GM19035 (cell line): ENCODE results near the gene ANKRD23.

Source experiments
- ATAC-seq: cut with Tn5 transposase; IDR thresholded peaks from one replicate; pipeline ENCODE4 v1.9.1; 2021; ENCODE audit not compliant: unreplicated experiment

The ANKRD23 gene

DNA sequence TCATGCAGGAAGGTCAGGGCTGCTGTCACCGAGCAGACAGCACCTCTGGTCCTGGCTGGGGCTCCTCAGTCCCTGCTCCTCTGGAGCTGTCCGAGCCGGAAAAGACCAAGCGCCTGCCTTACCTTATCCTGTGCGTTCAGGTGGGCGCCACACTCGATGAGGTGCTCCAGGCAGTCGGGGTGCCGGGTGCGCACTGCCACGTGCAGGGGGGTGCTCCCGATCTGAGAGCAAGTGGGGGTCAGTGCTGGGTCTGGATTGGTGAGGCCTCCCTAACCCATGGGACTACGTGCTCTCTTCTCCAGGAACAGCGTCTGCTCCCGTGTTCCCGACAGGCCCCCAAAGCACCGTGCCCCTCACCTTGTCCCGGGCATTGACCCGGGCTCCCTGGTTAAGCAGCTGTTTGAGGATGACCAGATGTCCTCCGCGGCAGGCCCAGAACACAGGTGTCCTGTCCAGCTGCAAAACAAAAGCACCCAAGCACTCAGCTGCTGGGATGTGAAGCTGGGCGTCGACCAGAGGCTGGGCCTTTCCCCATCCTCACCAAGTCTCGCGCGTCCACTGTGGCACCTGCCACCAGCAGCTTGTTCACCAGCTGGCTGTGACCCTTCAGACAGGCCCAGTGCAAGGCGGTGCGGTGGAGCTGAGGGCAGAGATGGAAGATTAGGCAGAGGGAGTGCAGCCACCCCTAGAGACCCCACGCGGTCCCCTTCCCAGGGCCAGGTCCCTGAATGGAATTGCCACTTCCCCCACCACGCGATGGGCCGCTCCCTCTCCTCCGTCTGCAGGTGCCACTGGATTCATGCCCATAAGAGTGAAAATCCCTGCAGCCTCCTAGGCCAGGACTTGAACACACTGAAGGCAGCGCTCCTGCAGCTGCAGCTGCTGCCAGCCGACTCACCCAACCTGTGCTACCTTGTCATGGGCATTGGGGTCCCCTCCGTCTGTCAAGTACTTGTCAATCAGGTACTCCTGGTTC, 3.7 kb downstream of the ANKRD23 start:
- ATAC-seq, result no peak

DNA sequence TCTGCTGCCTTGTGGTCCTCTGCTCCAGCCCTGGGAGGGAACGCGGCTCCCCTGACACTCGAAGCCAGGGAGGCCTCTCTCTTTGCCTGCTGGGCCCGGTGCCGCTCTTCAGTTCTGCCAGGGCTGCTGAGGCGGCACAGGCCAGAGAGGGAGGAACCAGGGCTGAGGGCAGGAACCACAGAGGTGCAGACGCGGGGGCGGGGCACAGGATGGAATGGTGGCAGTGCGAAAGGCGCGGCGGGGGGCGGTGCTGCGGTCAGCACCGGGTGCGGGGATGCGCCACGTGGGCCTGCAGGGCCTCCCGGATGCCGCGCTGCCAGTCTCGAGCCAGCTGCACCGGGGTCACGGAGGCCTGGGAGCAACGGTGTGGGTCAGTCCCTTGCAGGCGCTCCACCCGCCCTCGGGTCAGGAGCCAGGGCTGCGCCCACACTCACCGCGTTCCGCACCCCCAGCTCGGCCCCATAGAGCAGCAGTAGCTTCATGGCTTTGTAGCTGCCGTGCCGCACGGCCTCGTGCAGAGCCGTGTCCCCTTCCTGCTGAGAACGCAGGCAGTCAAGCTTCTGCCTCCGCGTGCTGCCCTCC, 4.4 kb downstream of the ANKRD23 start:
- ATAC-seq, result peak; percentile 65

DNA sequence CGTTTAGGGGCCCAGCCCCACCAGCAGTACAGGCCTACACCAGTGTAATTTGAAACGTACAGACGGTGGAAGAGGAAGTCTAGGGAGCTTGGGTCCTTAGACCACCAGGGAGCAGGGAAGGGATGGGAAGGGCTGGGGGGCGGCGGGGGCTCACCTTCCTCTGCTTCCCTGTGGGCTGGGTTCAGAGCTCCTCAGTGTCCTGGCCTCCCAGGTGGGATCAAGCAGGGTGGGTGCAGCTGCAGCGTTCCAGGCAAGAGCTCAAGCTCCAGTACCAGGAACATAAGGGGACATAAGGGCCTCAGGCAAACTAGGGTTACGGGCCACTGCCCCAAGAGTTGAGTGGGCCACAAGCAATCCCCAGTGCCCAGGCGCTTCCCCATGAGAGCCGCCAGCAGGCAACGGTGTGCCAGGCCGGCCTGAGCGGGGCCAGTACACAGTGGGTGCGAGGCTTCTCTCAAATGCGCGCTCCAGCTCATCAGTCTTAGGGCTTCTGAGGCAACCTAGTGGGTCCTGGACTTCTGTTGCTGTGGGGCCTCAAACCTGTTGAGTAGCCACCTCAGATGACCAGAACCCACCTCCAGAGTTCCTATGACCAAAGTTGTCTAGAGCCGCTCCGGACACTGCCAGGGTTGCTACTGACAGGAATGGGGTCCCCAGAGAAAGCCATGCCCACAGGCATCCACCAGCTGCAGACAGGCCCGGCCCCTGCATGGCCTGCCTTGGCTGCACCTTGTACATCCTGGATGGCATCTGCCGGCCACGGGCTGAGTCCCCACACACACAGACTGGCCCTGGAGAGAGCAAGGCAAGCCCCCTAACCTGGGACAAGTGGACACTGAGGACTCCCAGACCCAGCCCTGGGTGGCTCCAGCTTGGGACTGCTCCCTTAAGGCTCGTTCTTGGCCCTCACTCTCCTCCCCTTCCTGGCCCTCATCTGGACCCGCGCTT, 5.2 kb downstream of the ANKRD23 start:
- ATAC-seq, result no peak

DNA sequence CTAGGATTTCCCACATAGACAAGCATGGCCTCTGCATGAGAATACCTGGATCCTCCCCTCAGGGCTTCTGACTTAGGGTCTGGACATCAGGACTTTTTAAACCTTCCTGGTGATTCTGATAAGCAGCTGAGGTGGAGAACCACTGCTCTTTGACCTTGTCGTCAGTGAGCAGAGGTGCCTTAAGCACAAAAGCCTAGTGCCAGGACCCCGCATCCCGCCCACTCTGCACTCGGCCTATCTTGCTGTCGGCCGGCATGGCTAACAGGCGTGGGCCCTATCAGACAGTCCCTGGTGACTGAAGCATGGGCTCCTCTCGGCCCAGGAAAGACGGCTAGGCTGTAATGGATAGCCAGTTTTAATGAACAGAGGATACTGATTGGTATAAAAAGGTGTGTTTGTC, 6.2 kb downstream of the ANKRD23 start:
- no peak for ATAC-seq

DNA sequence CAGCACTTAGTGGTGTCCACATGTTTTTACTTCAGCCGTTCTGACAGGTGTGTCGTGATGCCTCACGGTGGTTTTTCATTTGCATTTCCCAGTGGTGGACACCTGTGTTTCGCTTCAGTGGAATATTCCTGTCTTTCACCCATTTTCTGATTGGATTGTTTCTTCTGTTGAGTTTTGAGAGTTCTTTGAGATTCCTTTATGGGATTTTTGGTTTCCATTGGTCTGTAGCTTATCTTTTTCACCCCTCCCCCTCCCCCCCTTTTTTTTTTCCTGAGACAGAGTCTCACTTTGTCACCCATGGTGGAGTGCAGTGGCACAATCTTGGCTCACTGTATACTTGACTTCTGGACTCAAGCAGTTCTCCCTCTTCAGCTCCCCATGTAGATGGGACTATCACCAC, 8.0 kb downstream of the ANKRD23 start:
- ATAC-seq, result no peak

DNA sequence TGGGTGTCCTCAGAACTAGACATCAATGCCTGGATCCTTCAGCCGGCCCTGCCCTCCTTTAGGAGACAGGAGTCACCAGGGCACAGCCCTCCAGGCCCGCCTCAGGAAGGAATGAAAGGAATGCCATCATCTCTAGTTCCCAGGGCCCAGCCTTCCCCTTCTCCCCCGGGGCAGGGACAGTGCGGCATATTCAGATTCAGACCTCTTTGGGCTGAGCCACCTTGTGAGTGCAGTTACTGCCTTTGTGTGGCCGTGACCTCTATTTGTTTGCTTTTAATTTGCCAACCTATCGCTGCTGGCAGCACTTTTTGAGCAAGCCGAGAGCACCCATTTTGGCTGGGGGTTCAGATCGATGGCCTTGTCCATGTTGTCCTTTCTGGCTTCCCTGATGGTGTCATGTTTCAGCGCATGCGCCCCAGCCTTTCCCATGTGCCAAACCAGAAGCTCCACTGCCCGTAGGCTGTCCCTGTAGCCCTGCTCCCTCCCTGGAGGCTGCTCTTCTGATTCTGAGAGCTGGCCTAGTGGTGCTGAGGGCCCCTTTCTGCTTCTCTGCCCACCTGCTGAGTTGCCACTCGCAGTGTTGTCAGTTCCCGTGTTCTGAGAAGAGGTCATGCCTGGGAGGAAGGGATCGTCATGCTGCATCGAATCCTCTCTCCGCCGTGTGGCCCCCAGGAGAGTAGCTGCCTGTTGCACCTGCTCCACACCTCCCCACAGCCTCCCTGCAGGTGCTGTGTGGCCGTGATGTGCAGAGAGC, 10.9 kb downstream of the ANKRD23 start:
- no peak for ATAC-seq

DNA sequence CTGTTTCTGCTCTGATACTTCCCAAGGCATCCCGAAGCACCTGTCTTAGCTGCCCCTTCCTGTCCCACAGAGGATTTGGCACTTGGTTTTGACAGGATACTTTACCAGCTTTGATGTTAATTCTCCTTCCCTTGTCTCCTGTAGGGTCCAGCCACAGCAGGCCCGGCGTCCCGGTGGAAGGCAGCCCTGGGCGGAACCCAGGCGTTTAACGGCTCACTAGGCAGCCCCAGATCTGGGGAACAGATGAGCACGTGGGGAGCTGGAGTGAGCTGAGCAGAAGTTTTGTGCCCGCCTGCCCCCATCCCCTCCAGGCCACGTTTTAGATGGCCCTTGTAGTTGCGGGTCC, 11.4 kb downstream of the ANKRD23 start:
- no peak for ATAC-seq

DNA sequence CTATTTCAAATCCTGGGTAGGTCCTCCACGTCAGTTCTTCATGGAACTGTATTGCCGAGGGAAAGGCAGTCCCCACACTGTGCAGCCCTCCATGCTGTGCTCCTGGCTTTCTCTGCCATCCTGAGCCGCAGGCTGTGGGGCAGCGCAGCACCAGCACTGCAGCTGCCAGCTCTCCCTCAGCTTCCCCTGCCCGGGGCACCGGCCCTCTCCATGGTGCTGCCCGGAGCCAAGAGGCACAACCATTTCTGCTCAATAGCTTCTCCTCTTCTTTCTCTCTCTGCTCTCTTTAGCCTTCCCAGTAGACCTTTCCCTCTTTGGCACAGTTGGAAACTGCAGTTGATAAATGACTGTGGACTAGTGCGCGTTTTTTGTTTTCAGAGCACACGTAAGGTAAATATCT, 12.1 kb downstream of the ANKRD23 start:
- ATAC-seq, result no peak

DNA sequence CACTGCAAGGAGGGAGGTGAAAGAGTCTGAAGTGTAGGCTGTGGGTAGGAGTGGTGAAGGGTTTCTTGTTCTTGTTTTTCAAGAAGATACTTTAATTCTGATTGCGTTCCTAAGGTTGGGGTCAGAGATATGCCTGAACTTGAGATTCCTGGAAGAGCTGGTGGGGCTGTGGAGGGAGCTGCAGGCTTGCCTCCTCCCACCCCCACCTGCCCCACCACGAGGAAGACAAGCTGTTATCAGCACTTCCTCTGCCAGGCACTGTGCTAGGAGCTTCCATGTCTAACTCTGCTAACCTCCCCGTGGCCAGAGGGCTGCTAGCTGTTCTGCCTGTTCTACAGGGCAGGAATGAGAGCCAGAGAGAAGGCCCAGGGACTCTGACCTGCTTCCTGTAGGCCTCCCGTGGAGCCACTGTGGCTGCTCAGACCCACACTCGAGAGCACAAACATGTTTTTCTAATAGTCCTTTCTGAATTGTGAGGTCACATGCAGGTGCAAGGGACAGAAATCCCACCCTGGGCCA, 13.7 kb downstream of the ANKRD23 start:
- no peak for ATAC-seq

DNA sequence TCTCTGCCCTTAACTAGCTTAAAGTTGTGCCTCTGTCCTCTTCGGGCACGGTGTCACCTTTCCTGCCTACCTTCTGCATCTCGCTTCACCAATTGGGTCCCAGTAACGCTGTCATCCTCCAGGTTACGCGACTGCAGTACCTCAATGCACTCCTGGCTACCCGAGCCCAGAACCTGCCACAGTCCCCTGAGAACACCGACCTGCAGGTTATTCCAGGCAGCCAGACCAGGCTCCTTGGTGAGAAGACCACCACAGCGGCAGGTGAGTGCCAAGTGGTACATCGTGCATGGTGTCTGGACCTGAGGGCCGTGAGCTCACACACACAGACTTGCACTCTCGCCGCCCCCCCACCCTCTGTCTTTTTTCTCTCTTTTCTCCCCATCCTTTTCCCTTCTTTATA, 14.9 kb downstream of the ANKRD23 start:
- no peak for ATAC-seq

DNA sequence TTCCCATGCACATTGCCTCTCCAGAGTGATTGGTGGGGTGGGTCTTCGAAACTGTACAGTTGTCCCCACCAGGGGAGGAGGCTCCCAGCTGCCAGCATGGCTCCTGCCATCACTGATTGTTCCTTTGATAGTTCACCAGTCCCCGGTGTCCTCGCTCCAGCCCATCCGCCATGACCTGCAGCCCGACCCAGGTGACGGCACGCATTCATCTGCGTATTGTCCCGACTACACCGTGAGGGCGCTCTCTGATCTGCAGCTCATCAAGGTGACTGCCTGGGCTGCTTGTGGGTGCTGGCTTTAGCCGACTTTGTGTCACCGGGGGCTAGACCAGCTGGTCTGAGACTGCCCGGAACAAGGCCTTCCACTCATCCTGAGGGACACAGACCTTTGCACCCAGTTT, 15.4 kb downstream of the ANKRD23 start:
- no peak for ATAC-seq

DNA sequence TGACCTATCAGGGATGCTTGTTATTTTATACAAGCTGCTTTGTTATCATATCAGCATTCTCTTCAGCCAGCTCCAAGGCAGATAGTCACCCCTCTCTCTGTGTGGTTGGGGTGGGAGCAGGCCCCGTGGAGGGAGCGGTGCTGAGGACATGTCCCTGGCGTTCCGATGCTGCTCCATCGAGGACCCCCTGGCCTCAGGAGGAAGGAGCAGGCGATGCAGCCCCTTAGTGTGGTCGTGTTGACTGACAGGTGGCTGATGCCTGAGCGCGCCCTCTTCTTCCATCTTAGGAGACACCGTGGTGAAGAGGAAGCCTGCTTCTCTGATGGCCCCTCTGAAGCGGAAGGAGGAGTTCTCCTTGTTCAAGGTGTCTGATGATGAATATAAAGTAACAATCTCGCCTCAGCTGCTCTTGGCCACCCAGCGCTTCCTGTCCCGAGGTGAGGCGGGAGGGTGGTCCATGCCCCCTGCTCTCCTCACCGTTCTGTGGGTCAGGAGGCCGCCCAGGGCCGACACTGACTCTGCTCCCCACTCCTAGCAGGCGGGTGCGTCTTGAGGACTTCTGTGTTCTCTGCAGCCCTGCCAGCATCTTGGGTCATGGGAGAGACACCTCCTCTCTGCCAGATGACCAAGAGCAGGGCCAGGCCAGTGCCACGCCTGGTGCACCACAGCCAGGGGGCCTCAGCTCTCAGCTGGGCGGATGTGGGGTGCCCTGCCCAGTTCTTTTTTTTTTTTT, 17.1 kb downstream of the ANKRD23 start:
- ATAC-seq, result no peak

DNA sequence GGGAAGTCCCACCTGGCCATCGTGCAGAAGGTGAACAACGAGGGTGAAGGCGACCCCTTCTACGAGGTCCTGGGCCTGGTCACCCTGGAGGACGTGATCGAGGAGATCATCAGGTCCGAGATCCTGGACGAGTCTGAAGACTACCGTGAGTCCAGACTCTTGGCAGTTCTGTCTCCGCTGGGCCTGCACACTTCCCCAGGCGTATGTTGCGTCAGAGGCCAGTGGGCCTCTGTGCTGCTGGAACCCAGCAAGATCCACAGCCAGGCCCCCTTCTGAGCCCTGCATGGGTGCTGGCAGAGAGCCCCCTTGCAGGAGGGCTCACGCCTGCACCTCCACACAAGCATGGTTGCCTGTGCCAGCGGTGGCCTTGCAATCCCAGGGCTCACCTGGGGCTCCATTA, 18.8 kb downstream of the ANKRD23 start:
- no peak for ATAC-seq

DNA sequence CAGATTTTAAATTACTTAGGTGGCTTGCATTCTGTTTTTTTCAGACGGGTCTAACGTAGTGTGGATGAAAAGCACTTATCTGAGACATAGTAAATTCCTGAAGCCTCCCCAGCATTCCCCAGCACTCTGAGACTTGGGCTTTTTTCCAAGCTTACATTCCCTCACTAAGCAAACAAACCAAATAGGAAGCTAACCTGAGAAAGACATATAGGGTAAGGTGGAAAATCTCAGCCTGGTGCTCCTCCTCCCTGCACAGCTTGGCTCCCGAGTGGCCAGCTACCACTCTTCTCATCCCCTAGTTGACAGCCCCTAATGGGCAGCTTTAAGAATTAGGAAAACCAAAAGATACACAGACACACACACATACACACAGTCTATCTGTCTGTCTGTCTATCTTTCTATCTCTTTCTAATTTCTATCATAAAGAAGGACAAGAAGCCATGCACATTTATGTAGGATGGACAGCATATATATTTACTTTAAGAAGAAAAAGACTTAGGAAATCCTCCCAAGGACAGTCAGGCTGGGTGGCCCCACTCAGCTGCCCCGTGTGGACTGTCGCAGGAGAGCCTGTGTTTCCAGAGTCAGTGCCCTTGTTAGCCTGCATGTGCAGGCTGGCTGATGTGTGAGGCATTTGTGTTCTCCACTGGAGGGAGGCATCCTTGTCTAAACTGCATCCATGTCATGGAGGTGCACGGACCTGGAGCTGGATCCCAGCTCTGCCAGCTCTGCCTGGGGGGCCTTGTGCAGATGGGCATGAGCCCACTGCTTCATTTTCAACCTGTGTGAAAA, 19.5 kb downstream of the ANKRD23 start:
- no peak for ATAC-seq

DNA sequence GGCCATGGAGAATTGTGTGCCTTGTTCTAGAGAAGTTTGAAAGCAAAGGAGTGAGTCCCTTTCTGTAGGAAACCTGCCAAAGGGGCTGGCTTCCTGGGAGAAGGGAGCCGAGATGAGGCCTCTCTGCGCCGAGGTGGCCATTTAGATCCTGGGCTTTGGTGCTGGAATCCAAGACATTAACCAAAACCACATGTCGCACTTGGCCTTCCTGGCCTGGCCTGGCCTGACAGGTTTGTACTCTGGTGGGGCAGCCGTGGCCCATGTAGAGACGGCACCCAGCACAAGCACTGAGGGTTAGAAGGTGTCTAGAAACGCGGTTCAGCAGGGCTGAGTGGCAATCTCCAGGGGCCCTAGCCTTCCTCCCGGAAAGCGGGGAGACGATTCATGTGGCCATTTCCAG, 20.6 kb downstream of the ANKRD23 start:
- ATAC-seq, result no peak

DNA sequence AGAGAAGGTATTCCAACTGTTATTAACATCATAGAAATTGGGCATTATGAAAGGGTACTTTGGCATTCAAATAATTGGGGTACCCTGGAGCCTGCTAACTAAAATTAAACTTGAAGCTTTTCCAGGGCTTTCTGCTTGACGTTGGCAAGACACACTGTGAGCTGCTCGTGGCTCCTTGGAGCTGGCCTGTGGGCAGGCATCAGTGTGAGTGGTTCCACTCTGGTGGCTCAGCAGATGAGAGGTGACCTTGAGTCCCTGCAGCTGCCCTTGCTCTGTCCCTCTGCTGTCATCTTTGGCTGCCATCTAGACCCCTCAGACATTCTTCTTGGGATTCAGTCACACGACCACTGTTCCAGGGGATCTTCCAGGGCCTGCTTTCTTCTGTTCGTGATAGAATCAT, 21.0 kb downstream of the ANKRD23 start:
- ATAC-seq, result no peak

DNA sequence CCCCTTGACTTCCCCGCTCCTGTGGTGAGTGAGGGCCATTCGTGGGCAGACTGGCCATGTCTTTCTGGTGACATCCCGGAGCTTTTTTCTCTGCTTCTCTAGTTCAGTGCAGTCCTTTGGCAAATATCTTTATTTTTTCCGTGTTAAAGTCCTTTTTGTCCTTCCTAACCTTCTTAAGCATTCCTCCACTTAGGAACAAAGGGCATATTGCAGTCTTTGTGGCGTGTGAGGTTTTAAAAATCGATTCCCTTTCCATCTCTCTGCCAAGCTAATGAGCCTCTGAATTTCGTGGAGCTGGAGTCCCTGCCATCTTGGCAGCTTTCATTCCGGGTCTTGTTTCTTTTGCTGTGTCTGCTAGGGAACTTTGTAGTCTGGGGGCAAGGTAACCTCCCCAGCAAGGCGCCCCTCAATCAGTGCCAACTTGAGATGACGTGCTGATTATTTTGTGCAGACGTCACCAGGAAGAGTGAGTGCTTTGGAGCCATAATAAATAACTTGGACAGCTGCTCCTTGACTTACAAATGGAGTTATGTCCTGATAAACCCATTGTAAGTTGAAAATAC, 22.6 kb downstream of the ANKRD23 start:
- ATAC-seq, result no peak

DNA sequence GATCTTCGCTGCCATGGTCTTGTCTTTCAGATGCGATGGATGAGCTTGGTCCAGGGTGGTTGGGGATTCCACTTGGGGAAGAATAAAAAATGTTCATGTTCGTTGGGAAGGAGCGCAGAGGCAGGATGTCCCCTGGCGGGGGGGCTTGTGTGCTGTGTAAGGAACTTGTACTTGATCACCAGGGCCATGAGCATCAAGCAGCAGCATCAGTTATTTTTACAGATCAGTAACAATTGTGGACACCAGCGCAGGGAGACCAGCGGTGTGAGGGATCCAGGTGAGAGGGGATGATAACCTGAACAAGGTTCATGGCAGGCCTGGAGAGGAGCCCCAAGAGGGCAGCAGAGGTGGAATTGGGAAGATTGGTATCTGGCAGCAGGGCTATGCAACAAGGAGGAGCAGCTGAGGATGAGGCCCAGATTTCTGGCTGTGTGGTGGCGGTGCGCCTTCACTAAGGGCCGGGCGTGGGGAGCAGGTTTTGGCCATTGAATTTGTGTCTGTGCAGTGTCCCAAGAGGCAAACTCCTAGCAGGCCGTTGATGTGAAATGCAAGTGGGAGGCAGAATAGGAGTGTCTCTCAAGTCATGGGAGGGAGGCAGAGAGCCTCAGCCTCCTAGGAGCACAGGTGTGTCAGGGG, 23.8 kb downstream of the ANKRD23 start:
- no peak for ATAC-seq
